ENCODE results near the gene FAM222B.
A peak's percentile ranks its signal among the peaks of the same experiment; 100 is the strongest.
"Not testable (repeated sequence)": the region's sequence is repeated elsewhere in the genome, so short reads cannot be mapped to it uniquely, and the experiment has no call there.

The FAM222B gene

DNA sequence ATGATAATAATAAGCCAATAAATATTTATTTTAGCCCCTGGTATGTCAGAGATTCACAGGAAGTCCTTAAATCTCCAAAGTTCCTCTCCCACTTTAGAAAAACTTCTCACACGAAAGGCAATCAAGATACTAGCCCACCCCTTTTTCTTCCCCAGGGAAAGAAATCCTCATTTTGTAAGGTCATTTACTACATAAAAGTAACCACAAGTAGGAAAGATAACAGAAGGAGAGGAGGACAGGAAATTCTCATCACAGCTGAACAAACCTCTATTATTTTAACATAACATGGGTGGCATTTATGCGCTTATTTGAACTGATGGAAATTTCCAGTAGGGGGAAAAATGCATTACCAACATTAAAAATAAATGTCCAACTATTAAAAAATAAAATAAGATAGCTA lies 3.4 kb downstream of the FAM222B start:
- no peak for DNase-seq

DNA sequence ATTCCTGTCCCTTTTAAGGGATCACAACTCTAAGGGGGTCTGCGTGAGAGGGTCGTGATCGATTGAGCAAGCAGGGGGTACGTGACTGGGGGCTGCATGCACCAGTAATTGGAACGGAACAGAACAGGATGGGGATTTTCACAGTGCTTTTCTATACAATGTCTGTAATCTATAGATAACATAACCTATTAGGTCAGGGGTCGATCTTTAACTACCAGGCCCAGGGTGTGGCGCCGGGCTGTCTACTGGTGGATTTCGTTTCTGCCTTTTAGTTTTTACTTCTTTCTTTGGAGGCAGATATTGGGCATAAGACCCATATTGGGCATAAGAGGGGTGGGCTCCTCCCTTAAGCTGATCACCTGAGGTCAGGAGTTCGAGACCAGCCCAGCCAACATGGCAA lies 6.0 kb downstream of the FAM222B start:
- not testable (repeated sequence) for DNase-seq

DNA sequence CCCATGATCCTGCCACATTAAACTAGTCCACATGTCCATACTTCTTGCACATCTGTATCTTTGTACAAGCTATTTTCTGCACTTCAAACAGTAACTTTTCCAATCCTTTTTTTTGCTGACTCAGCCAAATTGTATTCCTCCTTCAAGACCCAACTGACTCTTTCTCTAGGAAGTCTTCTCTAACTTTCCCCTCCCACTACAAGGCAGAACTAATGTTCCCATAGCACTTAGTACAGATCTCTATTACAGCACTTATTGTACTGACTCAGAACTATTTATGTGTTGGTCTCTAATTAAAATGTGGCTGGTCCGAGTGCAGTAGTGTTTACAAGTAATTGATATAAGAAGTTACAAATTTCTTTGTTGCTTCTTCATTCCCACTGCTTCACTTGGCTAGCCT lies 8.2 kb downstream of the FAM222B start:
- no peak for DNase-seq

DNA sequence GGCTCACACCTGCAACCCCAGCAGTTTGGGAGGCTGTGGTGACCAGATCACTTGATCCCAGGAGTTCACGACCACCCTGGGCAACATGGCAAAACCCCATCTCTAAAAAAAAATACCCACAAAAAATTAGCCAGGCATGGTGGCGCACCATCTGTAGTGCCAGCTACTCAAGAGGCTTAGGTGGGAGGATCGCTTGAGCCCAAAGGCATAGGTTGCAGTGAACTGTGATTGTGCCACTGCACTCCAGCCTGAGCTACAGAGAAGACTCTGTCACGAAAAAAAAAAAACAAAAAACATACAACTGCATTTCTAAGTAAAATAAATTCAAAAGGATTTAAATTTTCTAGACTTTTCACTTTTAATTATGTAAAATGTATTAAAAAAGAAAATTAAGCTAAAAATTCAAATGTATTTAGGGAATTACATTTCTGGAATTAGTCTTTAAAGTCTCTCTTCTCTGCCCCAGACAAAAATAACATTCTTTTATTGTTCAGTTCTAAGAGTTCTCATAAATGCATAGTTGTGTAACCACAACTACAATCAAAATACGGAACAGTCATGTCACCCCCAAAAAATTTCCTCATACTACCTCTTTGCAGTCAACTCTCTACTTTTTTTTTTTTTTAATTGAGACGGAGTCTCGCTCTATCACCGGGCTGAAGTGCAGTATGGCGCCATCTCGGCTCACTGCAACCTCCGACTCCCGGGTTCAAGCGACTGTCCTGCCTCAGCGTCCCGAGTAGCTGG lies 14.1 kb downstream of the FAM222B start:
- DNase-seq: peak; percentile 67 to 70

DNA sequence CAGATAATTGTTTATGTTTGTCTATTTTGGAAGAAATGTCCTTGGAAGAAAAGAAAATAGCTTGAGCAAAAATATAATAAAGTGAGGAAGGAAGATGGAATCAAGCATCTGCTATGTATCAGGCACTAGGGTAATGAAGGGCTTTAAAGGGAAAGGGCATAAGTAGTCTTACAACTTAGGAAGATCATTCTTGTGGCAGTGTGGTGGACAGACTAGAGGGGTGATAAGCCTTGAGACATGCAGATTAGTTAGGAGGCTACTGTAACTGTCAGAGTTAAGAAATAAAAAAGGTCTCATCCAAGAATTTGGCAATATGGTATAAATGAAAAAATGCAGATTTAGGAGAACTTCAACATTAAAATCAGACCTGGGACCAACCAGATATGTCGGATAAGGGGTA lies 14.9 kb downstream of the FAM222B start:
- DNase-seq: peak in 1 of 2 experiments; percentile 21

DNA sequence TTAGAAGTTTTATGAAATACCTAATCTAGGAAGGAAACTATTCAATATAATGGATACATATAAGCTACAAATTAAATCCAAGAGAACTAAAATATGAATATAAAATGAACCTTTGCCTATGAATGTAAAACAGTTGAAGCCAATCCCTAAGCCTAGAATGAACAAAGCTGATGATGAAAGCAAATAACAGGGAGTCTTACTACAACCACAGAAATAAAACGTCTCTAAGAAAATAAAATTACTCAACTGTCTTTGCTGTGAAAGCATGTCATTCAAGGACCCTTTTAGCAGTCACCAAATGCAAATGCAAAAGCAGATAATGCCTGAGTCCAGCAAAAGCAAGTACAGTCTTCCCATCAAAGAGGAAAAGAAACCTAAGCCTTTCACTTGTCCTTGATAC lies 23.0 kb downstream of the FAM222B start:
- no peak for DNase-seq

DNA sequence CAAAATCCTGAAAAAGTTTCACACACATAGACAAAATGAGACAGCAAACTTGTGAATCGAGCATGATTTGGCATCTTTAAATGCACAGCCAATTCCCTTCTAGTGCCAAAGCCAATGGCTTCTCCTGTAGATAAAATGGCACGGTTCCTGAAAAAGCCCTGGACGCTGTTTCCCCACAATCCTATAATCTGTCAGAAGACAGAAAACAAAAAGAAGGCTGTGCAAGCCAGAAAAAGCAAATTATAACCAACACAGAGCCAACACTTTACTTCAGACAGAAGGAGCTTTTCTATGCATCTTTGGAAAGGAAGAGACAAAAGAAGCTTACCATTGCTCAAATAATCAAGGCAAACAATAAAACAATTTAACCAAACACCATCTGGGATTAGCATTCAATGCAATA lies 23.8 kb downstream of the FAM222B start:
- no peak for DNase-seq

DNA sequence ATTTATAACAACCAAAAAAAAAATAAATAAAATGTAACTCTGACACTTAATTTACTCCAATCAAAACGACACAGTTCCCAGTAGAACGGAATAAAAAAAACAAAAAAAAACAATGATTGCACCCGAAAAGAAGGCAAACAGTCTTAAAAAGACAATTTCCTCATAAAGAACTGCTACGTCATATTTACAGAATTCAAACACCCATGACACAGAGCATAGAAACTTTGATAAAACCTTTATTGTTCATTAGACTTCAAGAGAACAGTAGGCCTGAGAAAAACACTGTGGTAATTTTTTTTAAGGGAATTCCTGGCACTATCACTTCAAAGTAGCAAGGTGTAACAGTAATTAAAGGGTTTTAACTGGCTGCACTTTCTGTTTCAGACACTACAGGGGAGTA lies 26.1 kb downstream of the FAM222B start:
- DNase-seq: no peak

DNA sequence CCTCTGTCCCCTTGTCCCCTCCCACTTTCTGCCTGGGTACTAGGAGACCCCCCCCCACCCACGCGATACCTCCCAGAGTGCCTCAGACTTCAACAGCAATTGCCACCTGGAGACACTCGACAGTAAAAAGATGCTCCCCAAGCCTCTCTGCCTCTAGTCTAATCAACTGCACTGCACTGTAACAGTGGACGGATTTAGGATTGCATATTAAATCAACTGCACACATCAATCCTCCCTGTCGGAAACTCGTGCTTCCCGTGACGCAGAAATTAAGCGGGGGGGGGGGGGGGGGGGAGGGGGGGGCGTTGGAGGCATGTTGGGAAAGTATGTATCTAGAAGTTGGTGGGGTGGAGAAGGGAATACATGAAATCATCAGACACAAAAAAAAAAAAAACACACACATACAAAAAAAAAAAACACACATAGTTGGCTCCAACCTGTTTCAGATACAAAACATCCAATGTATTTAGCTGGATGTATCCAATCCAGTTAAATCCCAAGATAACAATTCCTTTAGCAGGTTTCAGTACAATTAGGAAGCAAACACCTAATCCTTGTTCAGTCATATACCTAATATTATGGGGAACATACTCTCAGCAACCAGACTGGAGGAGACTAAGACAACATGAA lies 29.7 kb downstream of the FAM222B start:
- DNase-seq: peak in 1 of 2 experiments; percentile 100

DNA sequence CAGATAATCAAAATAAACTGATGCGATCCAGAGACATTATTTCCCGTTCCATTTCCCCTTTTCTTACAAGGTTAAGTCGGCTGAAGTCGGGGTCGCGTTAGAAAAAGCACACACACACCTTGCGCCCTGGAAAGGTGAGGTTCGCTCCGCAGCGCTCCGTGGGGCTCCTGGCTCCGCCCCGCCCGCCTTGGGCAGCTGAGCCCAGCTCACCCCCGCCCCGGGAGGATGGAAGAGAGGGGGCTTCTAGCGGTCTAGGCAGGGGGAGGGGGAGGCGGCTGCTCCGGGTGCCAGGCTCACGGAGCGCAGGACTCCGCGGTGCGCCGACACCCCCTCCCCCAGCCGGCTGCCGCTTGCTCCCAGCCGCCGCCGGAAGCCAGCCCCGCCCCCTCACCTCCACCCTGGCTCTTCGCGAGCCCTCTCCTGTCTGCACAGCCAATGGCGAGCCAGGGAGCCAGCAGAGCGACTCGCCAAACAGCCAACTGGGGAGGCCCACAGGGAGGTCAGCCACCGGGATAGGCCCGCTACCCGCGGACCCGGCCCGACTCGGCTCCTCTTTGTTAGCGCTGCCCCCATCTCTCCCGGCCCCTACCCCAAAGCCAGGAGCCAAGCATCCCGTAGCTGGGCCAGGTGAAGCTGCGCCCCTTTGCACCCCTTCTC lies 30.4 kb downstream of the FAM222B start:
- DNase-seq: peak; percentile 100

DNA sequence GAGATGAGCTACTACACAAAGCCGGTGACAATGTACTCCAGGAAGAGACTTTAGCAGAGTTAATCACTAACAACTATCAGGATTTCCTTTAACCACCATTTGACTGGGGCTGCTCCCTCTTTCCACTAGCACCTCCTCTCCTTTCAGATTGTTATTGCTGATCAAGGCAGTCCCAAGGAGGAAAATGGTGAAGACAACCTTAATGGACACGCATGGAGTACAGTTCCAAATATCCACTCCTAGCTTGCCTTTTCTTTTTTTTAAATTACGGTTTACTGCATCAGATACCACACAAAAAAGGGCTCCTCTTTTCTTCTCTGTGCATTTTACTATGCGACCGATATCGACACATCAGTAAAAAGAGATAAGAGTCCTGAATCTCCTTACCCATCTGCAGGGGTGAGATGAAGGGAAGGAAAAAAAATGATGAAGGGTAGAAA lies 30.9 kb downstream of the FAM222B start:
- DNase-seq: peak; percentile 15 to 54

DNA sequence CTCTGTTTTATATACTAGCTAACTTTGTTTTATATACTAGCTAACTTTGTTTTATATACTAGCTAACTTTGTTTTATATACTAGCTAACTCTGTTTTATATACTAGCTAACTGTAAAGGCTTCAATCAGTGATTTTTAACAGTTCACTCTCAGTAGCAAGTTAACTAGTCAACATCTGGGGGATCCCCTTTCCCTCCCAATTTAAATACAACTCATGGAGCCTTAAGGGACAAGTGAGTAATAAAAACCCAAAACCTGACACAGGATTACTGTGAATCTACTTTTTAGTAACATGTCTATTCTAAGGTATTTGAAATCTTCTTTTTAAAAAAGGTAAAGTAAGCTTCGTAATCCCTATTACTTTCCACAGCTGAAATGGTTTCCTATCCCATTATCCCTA lies 32.2 kb downstream of the FAM222B start:
- no peak for DNase-seq

DNA sequence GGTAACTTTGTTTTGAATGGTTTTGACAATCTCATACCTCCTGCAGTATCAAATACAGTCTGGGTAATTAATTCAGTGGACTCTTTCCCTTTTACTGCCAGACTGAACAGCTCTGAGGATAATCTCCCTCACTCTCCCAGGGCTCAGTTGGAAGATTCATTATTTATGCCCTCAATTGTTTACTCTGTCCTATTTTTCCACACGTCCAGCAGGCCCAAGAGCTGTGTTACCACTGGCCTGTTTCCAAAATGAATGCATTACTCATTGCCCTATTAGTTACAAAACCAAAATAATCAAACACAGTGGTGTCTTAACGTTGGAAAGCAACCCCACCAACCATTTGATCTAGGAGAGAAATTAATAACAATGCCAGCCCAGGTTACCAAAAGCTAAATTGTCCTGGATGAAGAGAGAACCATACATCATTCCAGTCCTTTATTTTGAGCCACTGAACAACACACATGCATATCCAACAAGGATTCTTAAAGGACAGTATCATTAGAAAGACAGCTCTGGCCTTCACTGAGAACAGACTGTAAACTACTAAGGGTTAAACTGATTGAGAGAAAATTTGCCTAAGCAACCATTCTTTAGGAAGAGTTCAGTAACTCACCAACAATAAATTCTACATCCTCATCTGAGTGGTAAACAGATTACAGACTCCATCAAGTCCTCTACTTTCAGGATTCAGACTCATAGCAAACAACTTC lies 34.5 kb downstream of the FAM222B start:
- DNase-seq: no peak

DNA sequence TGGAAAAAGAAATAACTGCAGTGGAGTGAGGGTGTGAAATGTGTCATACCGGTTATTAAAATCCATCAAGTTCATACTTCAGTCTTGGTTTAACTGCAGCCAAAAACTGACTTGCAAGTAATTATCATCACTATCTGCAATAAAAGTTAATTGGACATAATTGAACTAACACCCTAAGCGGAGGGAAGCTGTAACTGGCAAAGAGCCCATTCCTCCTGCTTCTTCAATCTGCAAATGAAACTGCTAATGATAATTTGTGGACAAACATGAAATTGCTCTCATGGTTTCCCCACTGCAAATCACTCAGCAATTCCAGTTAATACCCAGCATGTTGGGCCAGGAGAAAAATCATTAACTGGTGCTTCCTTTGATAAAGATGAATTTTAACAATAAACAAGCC lies 46.5 kb downstream of the FAM222B start:
- no peak for DNase-seq

DNA sequence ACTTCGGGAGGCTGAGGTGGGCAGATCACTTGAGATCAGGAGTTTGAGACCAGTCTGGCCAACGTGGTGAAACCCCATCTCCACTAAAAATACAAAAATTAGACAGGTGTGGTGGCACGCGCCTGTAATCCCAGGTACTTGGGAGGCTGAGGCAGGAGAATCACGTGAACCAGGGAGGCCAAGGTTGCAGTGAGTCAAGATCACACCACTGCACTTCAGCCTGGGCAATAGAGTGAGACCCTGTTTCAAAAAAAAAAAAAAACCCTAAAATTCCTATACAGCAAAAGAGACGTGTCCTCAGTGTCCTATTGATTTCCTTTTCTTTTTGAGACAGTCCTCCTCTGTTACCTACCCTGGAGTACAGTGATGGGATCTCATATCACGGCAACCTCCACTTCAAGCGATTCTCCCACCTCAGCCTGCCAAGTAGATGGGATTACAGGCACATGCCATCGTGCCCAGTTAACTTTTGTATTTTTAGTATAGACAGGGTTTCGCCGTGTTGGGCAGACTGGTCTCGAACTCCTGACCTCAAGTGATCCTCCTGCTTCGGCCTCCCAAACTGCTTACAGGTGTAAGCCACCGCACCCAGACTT lies 47.6 kb downstream of the FAM222B start:
- not testable (repeated sequence) for DNase-seq

DNA sequence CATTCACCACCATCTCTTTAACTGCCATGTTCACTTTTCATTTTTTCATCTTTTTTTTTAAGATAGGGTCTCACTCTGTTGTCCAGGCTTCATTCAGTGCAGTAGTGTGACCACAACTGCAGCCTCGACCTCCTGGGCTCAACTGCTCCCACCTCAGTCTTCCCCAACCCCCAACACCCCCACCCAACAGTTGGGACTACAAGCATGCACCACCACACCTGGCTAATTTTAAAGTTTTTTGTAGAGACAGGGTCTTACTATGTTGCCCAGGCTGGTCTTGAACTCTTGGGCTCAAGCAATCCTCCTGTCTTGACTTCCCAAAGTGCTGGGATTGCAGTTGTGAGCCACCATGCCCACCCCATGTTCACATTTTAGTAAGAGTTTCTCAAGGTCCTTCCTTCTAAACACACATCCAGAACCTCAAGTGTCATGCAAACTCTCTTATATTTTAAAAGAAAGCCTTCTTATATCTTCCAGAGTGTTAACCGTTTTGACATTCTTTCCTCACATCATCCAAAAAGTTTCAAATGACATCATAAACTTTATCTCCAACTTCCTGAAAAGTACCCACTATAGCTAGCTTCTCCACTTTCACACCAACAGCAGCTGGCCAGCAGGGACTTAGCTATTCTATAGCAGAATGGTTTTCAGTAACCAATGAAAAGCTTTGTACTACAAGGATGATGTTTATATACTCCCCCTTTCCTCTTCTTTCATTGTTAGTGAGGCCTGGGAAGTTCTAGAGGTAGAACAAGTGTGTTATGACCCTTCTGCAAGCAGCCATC lies 49.5 kb downstream of the FAM222B start:
- DNase-seq: no peak

DNA sequence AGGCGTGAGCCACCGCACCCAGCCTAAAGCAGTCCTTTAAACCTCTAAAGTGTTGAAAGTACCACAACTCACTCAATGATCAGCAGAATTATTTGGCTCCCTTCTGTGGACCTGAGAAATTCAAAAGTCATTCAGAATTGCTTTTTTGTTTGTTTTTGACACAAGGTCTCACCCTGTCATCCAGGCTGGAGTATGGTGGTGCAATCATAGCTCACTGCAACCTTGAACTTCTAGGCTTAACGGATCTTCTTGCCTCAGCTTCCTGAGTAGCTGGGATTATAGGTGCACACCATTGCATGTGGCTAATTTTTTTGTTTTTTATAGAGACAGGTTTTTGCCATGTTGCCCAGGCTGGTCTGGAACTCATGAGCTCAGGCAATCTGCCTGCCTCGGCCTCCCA lies 54.5 kb downstream of the FAM222B start:
- no peak for DNase-seq

DNA sequence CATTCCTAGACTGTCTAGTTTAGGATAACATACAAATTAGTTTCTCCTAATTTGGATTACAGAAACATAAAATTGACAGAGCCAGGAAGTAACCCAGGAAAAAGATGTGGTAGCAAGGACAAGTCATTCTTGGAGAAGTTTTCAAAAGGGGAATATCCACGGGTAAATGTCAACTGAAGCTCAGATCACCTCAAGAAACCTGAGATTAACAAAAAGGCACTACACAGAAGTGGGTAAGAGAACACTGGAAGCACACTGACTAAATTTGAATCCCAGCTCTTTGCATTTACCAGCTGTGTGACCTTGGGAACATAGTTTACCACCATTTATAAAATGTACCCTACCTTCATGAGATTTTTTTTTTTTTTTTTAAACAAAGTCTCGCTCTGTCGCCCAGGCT lies 59.4 kb downstream of the FAM222B start:
- no peak for DNase-seq

DNA sequence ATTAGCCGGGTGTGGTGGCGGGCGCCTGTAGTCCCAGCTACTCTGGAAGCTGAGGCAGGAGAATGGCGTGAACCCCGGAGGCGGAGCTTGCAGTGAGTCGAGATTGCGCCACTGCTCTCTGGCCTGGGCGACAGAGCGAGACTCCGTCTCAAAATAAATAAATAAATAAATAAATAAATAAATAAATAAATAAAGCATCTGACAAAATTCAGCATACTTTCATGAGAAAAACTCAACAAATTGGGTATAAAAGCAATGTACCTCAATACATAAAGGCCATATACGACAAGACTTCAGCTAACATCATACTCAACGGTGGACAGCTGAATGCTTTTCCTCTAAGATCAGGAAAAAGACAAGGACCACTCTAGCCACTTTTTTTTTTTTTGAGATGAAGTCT lies 63.0 kb downstream of the FAM222B start:
- not testable (repeated sequence) for DNase-seq

DNA sequence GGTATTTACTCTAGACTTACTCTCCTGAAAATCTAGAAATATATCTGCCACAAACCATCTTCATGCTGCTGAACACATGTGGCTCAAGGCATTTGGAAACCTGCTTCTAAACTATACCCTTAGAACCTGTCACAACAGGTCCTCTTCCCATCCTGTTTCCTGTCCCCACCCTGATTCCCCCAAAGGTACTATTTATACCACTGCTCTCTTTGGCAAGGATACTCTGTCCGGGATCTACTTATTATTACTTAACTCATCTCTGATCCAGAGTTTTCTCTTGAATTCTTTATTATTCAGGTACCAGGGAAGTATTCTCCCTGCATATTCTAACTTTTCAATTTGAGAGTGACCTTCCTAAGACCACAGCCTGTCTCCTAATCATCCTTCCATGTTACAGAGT lies 65.4 kb downstream of the FAM222B start:
- no peak for DNase-seq

DNA sequence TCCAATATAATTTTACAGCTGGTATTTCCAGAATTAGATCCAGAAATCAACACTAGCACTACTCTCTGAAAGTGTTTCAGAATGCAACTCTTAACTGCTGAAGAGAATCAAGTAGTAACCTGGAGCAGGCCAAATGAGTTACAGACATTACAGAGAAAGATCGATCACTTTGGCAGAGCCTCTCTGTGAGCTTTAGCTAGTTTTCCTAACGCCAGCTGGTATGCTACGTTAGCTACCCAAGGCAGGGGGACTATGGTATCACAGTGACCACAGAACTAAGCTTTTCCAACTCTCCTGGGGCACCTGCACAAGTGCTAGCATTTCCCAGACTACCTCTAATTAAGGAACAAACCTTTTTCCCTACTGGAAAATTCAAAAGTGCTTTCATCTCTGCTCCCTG lies 68.4 kb downstream of the FAM222B start:
- DNase-seq: no peak

DNA sequence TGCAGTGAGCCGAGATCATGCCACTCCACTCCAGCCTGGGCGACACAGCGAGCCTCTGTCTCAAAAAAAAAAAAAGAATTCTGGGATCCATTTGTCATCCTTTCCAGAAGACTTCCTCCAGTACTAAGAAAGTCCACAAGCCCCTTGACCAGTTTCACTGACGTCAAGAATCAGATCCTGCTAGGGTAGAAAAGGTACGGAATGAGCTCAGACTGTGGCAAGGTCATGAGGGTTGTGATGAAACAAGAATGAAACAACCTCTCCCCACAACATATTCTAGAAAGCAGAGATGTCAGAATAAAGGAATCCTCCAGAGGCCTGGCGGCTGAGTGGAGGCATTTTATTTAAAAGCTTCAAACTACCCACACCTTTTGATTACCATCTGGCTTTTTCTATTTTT lies 68.9 kb downstream of the FAM222B start:
- DNase-seq: no peak
